Neural crest cell (in vitro differentiated cells): ENCODE results near the gene PKLR. TPM values are rescaled to one million over a fixed set of nuclear protein-coding genes. Genes with fewer than 3 reads are reported as not detected.

Source experiments
- DNase-seq: peaks from one replicate; pipeline ENCODE4 v3.0.0; 2021; ENCODE audit warnings: low read depth, mixed read lengths, low spot score
- H3K27ac Mint-ChIP-seq: one replicate; pipeline ENCODE4 v1.8.0; 2021; ENCODE audit warnings: mild to moderate bottlenecking, mixed read lengths; ENCODE audit not compliant: unreplicated experiment
- H3K27me3 Mint-ChIP-seq: 2 replicates; pipeline ENCODE4 v1.8.0; 2021; ENCODE audit warnings: low read depth, mild to moderate bottlenecking, mixed read lengths
- H3K36me3 Mint-ChIP-seq: 2 replicates; pipeline ENCODE4 v1.8.0; 2021; ENCODE audit warnings: low read depth, mild to moderate bottlenecking, mixed read lengths
- H3K4me1 Mint-ChIP-seq: 2 replicates; pipeline ENCODE4 v1.8.0; 2021; ENCODE audit warnings: mixed read lengths
- H3K4me3 Mint-ChIP-seq: one replicate; pipeline ENCODE4 v1.8.0; 2021; ENCODE audit warnings: mild to moderate bottlenecking, mixed read lengths
- H3K9me3 Mint-ChIP-seq: 2 replicates; pipeline ENCODE4 v1.8.0; 2021; ENCODE audit warnings: mixed read lengths
- CTCF ChIP-seq: fragments of 200-600 bp; sonication (generic); conservative IDR thresholded peaks from 2 replicates; pipeline ENCODE4 v1.5.0; 2021; ENCODE audit warnings: antibody characterized with exemption, mild to moderate bottlenecking
- total RNA-seq: library from RNA; stranded (reverse); gene quantifications from 2 replicates; pipeline ENCODE4 v1.2.1, GENCODE V29; 2021

Gene PKLR
- total RNA-seq, 1 donor from 2014 or later = not detected

DNA sequence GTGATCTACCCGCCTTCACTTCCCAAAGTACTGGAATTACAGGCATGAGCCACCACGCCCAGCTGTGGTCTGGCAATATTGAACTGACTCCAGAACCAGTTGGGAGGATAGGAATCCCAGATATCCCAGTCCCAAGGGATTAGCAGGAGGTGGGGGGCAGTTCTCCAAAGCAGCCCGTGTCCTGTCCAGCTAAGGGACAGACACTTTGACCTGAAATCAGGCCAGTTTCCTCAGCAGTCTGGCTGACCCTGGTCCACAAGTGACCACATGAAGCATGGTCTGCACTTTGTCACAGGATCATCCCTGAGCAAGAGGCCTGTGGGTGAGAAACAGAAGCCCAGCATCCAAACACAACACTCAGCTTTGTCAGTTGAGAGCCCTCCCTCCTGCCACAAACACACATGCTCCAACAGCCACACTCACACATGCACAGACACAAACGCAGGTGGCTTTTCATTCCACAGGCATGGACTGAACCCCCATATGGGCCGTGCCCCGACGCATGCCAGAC is 4.7 kb upstream of the PKLR start:
- peaks cover 50% of the 10 kb centered on the region for H3K4me1 Mint-ChIP-seq
- no peak for DNase-seq
- H3K36me3 Mint-ChIP-seq = peaks cover 11% of the 10 kb centered on the region
- H3K27me3 Mint-ChIP-seq = no peaks in the 10 kb centered on the region
- no peak for TF ChIP-seq CTCF
- peak overlapping the region; percentile 62 for H3K4me3 Mint-ChIP-seq
- H3K9me3 Mint-ChIP-seq = no peaks in the 10 kb centered on the region
- H3K27ac Mint-ChIP-seq = peak overlapping the region; percentile 84

DNA sequence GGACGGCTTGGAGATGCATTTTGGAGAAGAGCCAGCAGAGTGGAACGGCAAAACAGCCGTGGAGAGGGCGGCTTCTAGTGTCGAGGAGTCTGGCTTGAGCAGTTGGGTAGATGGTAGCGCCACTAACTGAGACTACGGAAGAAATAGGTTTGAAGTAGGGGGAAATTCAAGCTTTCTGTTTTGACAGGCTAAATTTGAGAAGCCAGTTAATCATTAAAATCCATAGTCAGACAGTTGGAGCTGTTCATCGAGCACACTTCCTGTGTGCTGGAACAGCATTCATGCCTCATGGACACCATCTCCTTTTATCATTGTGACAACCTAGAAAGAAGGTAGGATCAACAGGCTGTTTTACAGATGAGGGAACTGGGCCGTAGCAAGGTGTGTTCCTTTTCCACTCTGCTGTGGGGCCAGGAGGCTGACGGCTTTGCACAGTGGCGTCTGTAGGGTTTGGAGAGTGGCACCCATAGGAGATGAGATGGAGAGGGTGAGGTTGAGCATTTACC is 3.4 kb upstream of the PKLR start:
- Mint-ChIP-seq H3K36me3 (peaks cover 4% of the 10 kb centered on the region), H3K27ac (peak overlapping the region; percentile 91)

DNA sequence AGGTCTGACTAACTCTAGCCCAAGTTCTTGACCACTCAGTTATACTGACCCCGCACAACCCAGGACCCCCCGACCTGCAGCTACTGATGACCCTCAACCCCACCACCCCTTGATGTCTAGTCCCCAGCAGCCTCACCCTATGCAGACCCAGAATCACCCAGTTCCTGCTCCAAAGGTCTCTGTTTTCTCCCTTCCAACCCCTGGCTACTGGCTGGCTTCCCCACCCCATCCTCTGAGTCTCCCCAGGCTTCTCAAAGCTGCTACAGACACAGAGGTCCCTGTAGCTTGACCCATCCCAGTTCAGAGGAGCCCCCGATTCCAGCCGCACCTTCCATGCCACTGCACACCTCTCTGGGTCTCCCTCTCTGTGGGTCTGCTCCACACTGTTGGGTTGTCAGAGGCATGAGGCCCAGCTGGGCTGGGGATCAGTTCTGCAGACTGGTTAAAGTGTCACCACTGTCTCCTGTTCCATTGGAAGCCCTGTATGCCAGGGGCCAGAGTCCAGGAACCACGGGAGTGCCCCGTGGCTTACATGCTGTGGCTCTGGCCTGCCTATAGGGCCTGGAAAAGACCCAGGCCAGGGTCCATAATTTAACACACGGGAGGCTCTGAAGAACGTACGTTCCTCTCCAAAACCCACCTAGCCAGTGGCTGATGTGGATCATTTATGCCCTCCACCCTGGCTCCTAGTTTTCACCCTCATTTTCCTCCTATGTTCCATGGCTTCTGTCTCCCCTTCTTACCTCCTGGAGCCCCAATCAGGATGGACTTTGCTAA is 497 bp downstream of the PKLR start:
- no peaks in the 10 kb centered on the region for H3K9me3 Mint-ChIP-seq
- H3K4me1 Mint-ChIP-seq = peaks cover 18% of the 10 kb centered on the region
- H3K27me3 Mint-ChIP-seq = no peaks in the 10 kb centered on the region
- TF ChIP-seq CTCF = no peak
- DNase-seq = no peak
- no peak overlapping the region for H3K4me3 Mint-ChIP-seq
- peak overlapping the region; percentile 87 for H3K27ac Mint-ChIP-seq
- no peaks in the 10 kb centered on the region for H3K36me3 Mint-ChIP-seq

More for the DNA sequence above, 3.4 kb upstream of the PKLR start:
- Mint-ChIP-seq H3K4me3 (no peak overlapping the region), H3K27me3 (no peaks in the 10 kb centered on the region), H3K4me1 (peaks cover 39% of the 10 kb centered on the region), H3K9me3 (no peaks in the 10 kb centered on the region)
- no peak for TF ChIP-seq CTCF
- no peak for DNase-seq

- TF ChIP-seq CTCF = no peak
- no peak for DNase-seq
- Mint-ChIP-seq H3K4me3 (no peak overlapping the region), H3K27me3 (no peaks in the 10 kb centered on the region), H3K4me1 (peaks cover 18% of the 10 kb centered on the region), H3K27ac (no peak overlapping the region), H3K36me3 (no peaks in the 10 kb centered on the region), H3K9me3 (no peaks in the 10 kb centered on the region)
These were observed 1.2 kb downstream of the PKLR start for GRCh38 chr1:155300024-155300423.

DNA sequence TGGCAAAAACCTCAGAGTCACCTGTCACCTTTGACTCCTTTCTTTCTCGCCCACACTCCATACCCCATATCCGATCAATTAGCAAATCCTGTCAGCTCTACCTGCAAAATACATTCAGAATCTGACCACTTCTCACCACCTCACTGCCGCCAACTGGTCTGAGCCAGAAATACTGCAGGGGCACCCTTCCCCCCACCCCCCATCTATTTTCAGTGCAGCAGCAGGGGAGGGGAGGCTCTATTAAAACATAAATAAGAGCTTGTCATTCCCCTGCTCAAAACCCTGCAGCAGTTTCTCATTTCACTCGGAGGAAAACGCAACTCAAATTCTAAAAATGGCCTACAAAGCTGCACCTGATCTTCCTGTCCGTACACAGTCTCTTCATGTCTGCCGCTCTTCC is 3.9 kb downstream of the PKLR start:
- H3K4me1 Mint-ChIP-seq = peaks cover 9% of the 10 kb centered on the region
- H3K4me3 Mint-ChIP-seq = no peak overlapping the region
- no peaks in the 10 kb centered on the region for H3K27me3 Mint-ChIP-seq
- H3K9me3 Mint-ChIP-seq = no peaks in the 10 kb centered on the region
- no peak for DNase-seq
- TF ChIP-seq CTCF = no peak
- no peaks in the 10 kb centered on the region for H3K36me3 Mint-ChIP-seq
- H3K27ac Mint-ChIP-seq = no peak overlapping the region
